Stimulated activated CD4-positive, alpha-beta T cell treated with anti-CD3 and anti-CD28 coated beads, Interleukin-2, amount 100 ng/mL, for 4 hours (primary cell): Measurements from ENCODE around the gene HELB.
"Not testable (repeated sequence)": the region's sequence is repeated elsewhere in the genome, so short reads cannot be mapped to it uniquely, and the experiment has no call there.

Source experiments
- DNase-seq: peaks from one replicate; pipeline ENCODE4 v3.0.0-alpha.2; 2020; ENCODE audit warnings: low read depth

HELB gene

GRCh38 chr12:66303316-66303804, 1.1 kb downstream of the HELB start:
- DNase-seq, result not testable (repeated sequence)

- DNase-seq, result no peak
These were observed 2.1 kb downstream of the HELB start for GRCh38 chr12:66304296-66304900.

GRCh38 chr12:66309606-66310005, 7.3 kb downstream of the HELB start:
- no peak for DNase-seq

- DNase-seq, result no peak
These were observed 9.9 kb downstream of the HELB start for GRCh38 chr12:66312189-66312588.

GRCh38 chr12:66314278-66314677, 12.0 kb downstream of the HELB start:
- no peak for DNase-seq

- no peak for DNase-seq
These were observed 17.1 kb downstream of the HELB start for GRCh38 chr12:66319266-66319954.

GRCh38 chr12:66320996-66321395, 18.7 kb downstream of the HELB start:
- DNase-seq, result no peak

- DNase-seq, result no peak
These were observed 19.1 kb downstream of the HELB start for GRCh38 chr12:66321435-66321834.

GRCh38 chr12:66323017-66323416, 20.7 kb downstream of the HELB start:
- DNase-seq, result no peak

- DNase-seq, result no peak
These were observed 27.6 kb downstream of the HELB start for GRCh38 chr12:66329941-66330340.

GRCh38 chr12:66331016-66331415, 28.7 kb downstream of the HELB start:
- no peak for DNase-seq

- no peak for DNase-seq
These were observed 29.5 kb downstream of the HELB start for GRCh38 chr12:66331814-66332213.

- no peak for DNase-seq
These were observed 33.5 kb downstream of the HELB start for GRCh38 chr12:66335746-66336145.

- DNase-seq, result no peak
These were observed 35.2 kb downstream of the HELB start for GRCh38 chr12:66337381-66338010.

GRCh38 chr12:66340131-66340530, 37.8 kb downstream of the HELB start:
- no peak for DNase-seq

GRCh38 chr12:66341126-66341525, 38.8 kb downstream of the HELB start:
- DNase-seq, result no peak

- DNase-seq, result no peak
These were observed 42.9 kb downstream of the HELB start for GRCh38 chr12:66345212-66345611.

GRCh38 chr12:66345956-66346355, 43.7 kb downstream of the HELB start:
- no peak for DNase-seq

- no peak for DNase-seq
These were observed 49.0 kb downstream of the HELB start for GRCh38 chr12:66351301-66351700.

- DNase-seq, result no peak
These were observed 49.9 kb downstream of the HELB start for GRCh38 chr12:66352197-66352596.

- DNase-seq, result no peak
These were observed 50.6 kb downstream of the HELB start for GRCh38 chr12:66352899-66353298.

GRCh38 chr12:66354291-66354690, 52.0 kb downstream of the HELB start:
- DNase-seq, result no peak

GRCh38 chr12:66359300-66359699, 57.0 kb downstream of the HELB start:
- no peak for DNase-seq
